H1 (cell line): ENCODE data around the gene GALNT9. TPM values are rescaled to one million over a fixed set of nuclear protein-coding genes. Genes with fewer than 3 reads are reported as not detected.

Source experiments
- EGR1 ChIP-seq: IDR thresholded peaks from 2 replicates; pipeline ENCODE4 v1.6.1; 2011; ENCODE audit warnings: low read depth, low read length, borderline replicate concordance
- PHF8 ChIP-seq: fragments of 200-600 bp; sonication (generic); conservative IDR thresholded peaks from 2 replicates; pipeline ENCODE4 v1.7.1; 2012; ENCODE audit warnings: low read depth, mild to moderate bottlenecking, inconsistent platforms, low read length, moderate library complexity
- RNF2 ChIP-seq: fragments of 200-900, 300-1000 bp; sonication (generic); IDR thresholded peaks from 2 replicates; pipeline ENCODE4 v1.7.1; 2016; ENCODE audit warnings: borderline replicate concordance, low read depth, mild to moderate bottlenecking, antibody characterized with exemption, low read length; ENCODE audit not compliant: poor library complexity, severe bottlenecking; ENCODE audit errors: missing control alignments
- SAP30 ChIP-seq: fragments of 300-600 bp; sonication (generic); IDR thresholded peaks from 2 replicates; pipeline ENCODE4 v1.7.1; 2012; ENCODE audit warnings: low read length, moderate library complexity, mild to moderate bottlenecking, inconsistent platforms; ENCODE audit not compliant: insufficient read depth, insufficient replicate concordance
- TAF1 ChIP-seq: IDR thresholded peaks from 2 replicates; pipeline ENCODE4 v1.6.1; 2011; ENCODE audit warnings: mild to moderate bottlenecking, low read depth, low read length
- TCF12 ChIP-seq: IDR thresholded peaks from 2 replicates; pipeline ENCODE4 v1.6.1; 2011; ENCODE audit warnings: low read depth, mild to moderate bottlenecking, low read length
- ZNF274 ChIP-seq: IDR thresholded peaks from 2 replicates; pipeline ENCODE4 v1.7.0; 2012; ENCODE audit warnings: low read length, borderline replicate concordance; ENCODE audit errors: extremely low read depth
- polyA plus RNA-seq, 7 experiments: library from polyadenylated mRNA; depleted of rRNA in 3 of 7; stranded (reverse) in 5 of 7; unstranded in 2 of 7; fragments of >200 nt in 5 of 7; fragments of 200-250 nt in 2 of 7; gene quantifications; 1 replicate in 5 of 7; 2 replicates in 1 of 7; 4 replicates in 1 of 7; pipeline versions ENCODE4 v1.2.1 to v1.2.3, GENCODE V29; 2011 to 2013; ENCODE audit warnings: missing spikeins in 2 of 7, mixed read lengths in 2 of 7
- total RNA-seq: library from RNA; stranded (reverse); fragmentation: NEBNext Ultra II Directional; extraction: Animal tissue kit (Norgen Biotek cat#: 25700); gene quantifications from 2 replicates; pipeline ENCODE4 v1.2.1, GENCODE V29; 2021
- TF ChIP-seq, protein P1 (sequence below): IDR thresholded peaks from 2 replicates; pipeline ENCODE4 v1.6.1; 2012; ENCODE audit warnings: inconsistent platforms

GALNT9 gene
- total and polyA plus RNA-seq, 2 of the 8 experiments (the other 6 are each of a cell fraction or from before 2014, with no cell fraction given), result 2.0 to 3.6 TPM

DNA sequence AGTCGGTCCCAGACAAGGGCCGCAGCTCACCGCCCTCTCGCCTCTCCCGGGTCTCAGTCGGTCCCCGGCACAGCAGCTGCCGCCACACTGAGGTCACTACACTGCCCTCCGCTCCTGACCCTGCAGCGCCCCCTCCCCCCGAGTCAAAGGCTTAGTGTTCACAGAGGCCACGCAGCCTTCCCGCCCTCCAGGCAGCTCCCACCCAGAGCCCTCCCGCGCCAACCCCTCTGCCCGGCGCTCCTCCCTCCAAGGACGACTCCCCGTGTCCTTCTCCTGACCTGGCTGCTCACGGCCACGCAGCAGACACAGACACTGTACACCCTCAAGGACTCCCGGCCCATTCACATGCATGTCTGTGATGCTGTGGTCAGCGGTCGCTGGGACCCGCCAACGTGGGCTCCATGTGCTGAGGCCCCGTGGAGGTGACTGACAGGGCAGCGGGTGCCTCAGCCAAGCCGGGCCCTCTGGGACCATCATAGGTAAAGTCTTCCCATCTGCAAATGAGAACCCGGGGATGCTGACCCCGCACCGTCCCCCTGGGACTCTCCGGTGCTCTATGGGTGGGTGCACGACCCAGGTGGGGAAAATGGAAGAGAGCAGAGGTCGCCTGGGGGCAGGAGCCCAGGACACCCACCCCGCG lies 16.3 kb upstream of the GALNT9 start (continued):
- TF ChIP-seq SAP30 (no peak), ZNF274 (no peak), TAF1 (no peak), TCF12 (no peak), PHF8 (no peak), RNF2 (no peak), EGR1 (no peak)
- TF ChIP-seq, protein P1, sequence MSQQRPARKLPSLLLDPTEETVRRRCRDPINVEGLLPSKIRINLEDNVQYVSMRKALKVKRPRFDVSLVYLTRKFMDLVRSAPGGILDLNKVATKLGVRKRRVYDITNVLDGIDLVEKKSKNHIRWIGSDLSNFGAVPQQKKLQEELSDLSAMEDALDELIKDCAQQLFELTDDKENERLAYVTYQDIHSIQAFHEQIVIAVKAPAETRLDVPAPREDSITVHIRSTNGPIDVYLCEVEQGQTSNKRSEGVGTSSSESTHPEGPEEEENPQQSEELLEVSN, result no peak
- TF ChIP-seq, all 59 proteins: peak for 0
